HL-60 (cell line): ENCODE results near the gene CRY2.

Source experiments
- DNase-seq, 2 experiments: peaks; one replicate each; pipeline ENCODE4 v3.0.0-alpha.2; 2010 to 2020; ENCODE audit warnings: low read depth in 1 of 2, low spot score in 1 of 2
- H3K27ac ChIP-seq: fragments of 250-450 bp; sonication (Bioruptor Pico); replicated peaks from 2 replicates; pipeline ENCODE4 v1.5.1; 2020; ENCODE audit warnings: mild to moderate bottlenecking, moderate library complexity
- H3K27me3 ChIP-seq: fragments of 250-450 bp; sonication (Bioruptor Pico); 2 replicates; pipeline ENCODE4 v1.5.1; 2021; ENCODE audit warnings: mild to moderate bottlenecking, moderate library complexity; ENCODE audit not compliant: insufficient read depth, poor library complexity, severe bottlenecking
- H3K4me3 ChIP-seq: replicated peaks from 2 replicates; pipeline ENCODE4 v1.5.1; 2011; ENCODE audit warnings: mild to moderate bottlenecking, control low read depth, low read length; ENCODE audit not compliant: insufficient read depth
- CTCF ChIP-seq: IDR thresholded peaks from one replicate; pipeline ENCODE4 v1.5.1; 2011; ENCODE audit warnings: low read length, control low read depth, inconsistent platforms; ENCODE audit not compliant: insufficient read depth
- GABPA ChIP-seq: IDR thresholded peaks from 2 replicates; pipeline ENCODE4 v1.6.1; 2012; ENCODE audit warnings: low read depth
- POLR2AphosphoS5 ChIP-seq: IDR thresholded peaks from 2 replicates; pipeline ENCODE4 v1.6.1; 2012; ENCODE audit warnings: low read depth
- REST ChIP-seq: IDR thresholded peaks from 2 replicates; pipeline ENCODE4 v1.6.1; 2012; ENCODE audit warnings: low read depth; ENCODE audit not compliant: insufficient replicate concordance
- SPI1 ChIP-seq: IDR thresholded peaks from 2 replicates; pipeline ENCODE4 v1.6.1; 2012; ENCODE audit warnings: low read depth, mild to moderate bottlenecking, borderline replicate concordance

Gene CRY2

DNA sequence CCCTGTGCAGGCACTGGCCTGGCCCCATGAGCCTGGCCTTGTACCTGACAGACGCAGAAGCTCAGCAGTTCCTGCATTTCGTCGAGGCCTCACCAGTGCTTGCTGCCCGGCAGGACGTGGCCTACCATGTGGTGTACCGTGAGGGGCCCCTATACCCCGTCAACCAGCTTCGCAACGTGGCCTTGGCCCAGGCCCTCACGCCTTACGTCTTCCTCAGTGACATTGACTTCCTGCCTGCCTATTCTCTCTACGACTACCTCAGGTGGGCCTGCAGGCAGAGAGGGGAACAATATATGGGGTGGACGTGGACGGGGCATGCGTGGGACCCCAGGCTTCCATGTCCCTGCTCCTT lies 80.0 kb downstream of the CRY2 start:
- no peak overlapping the region for H3K27ac ChIP-seq
- no peak for TF ChIP-seq GABPA
- TF ChIP-seq SPI1 = no peak
- TF ChIP-seq POLR2AphosphoS5 = no peak
- TF ChIP-seq CTCF = no peak
- no peak for TF ChIP-seq REST
- H3K4me3 ChIP-seq = no peak overlapping the region
- peaks cover 15% of the 10 kb centered on the region for H3K27me3 ChIP-seq
- no peak for DNase-seq

DNA sequence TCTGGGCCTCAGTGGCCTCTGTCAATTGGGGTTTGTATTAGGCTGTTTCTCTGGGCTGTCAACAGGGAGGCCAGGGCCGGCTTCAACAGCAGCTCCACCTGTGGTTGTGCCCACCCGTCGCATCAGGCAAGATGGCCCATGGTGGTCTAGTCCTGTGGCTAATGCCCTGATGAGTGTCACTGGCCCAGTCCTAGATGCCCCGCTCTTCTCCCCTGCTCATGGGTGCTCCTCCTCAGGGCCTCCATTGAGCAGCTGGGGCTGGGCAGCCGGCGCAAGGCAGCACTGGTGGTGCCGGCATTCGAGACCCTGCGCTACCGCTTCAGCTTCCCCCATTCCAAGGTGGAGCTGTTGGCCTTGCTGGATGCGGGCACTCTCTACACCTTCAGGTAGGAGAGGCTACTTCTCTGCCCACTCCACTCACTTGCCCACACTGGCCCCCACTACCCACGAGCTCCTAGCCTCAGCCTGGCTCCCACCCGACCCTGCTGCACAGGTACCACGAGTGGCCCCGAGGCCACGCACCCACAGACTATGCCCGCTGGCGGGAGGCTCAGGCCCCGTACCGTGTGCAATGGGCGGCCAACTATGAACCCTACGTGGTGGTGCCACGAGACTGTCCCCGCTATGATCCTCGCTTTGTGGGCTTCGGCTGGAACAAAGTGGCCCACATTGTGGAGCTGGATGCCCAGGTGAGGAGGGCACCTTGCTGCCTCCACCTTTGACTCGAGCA lies 80.6 kb downstream of the CRY2 start:
- DNase-seq = no peak
- TF ChIP-seq GABPA (no peak), REST (no peak), SPI1 (no peak)
- Histone ChIP-seq H3K27ac (no peak overlapping the region), H3K4me3 (no peak overlapping the region), H3K27me3 (peaks cover 14% of the 10 kb centered on the region)

GRCh38 chr11:45928535-45929215 lies 81.4 kb downstream of the CRY2 start:
- Histone ChIP-seq H3K4me3 (no peak overlapping the region), H3K27me3 (peaks cover 8% of the 10 kb centered on the region), H3K27ac (no peak overlapping the region)
- DNase-seq = no peak
- TF ChIP-seq GABPA = no peak
- no peak for TF ChIP-seq REST
- TF ChIP-seq POLR2AphosphoS5 = no peak
- no peak for TF ChIP-seq CTCF
- no peak for TF ChIP-seq SPI1
